Esophagus muscularis mucosa (tissue), 4 donors: Measurements from ENCODE around the gene CNPY3. TPM values are rescaled to one million over a fixed set of nuclear protein-coding genes. Genes with fewer than 3 reads are reported as not detected.

Experiments
- DNase-seq: peaks from one replicate; pipeline ENCODE4 v3.0.0-alpha.2; 2017; ENCODE audit errors: extremely low spot score
- H3K27ac ChIP-seq, 4 donors: fragments of 200-600 bp; sonication (generic); replicated peaks in 1 of 4; 1 replicate in 3 of 4; 2 replicates in 1 of 4; pipeline ENCODE4 v1.5.1; 2016 to 2019; ENCODE audit warnings: mild to moderate bottlenecking in 1 of 4
- H3K27me3 ChIP-seq, 4 donors: fragments of 200-600 bp; sonication (generic); one replicate each; pipeline versions ENCODE4 v1.5.1 to v1.6.0; 2016 to 2019
- H3K36me3 ChIP-seq, 4 donors: fragments of 200-600 bp; sonication (generic); one replicate each; pipeline ENCODE4 v1.5.1; 2016 to 2019
- H3K4me1 ChIP-seq, 4 donors: fragments of 200-600 bp; sonication (generic); one replicate each; pipeline ENCODE4 v1.5.1; 2016 to 2019
- H3K4me3 ChIP-seq, 4 donors: fragments of 200-600 bp; sonication (generic); 1 replicate in 2 of 4; 2 replicates in 2 of 4; pipeline ENCODE4 v1.5.1; 2016 to 2019; ENCODE audit warnings: mild to moderate bottlenecking in 4 of 4, moderate library complexity in 1 of 4
- H3K9me3 ChIP-seq, 4 donors: fragments of 200-600 bp; sonication (generic); 1 replicate in 3 of 4; 2 replicates in 1 of 4; pipeline ENCODE4 v1.5.1; 2016 to 2019
- EP300 ChIP-seq: sonication (generic); formaldehyde crosslinking; IDR thresholded peaks from one replicate; pipeline ENCODE4 v1.6.1; 2017; ENCODE audit warnings: antibody characterized with exemption
- POLR2A ChIP-seq: fragments of 450-650 bp; IDR thresholded peaks from one replicate; pipeline ENCODE4 v1.6.1; 2017; ENCODE audit warnings: antibody characterized with exemption, moderate library complexity, mild to moderate bottlenecking, low read depth
- POLR2AphosphoS5 ChIP-seq, 2 donors: sonication (generic); formaldehyde crosslinking; IDR thresholded peaks; one replicate each; pipeline ENCODE4 v1.6.1; 2017; ENCODE audit warnings: antibody characterized with exemption in 2 of 2
- WGBS: methylation state at CpG from one replicate; pipeline ENCODE4 v1.1.5; 2018; 5-methylcytosine and 5-hydroxymethylcytosine counted together
- intact Hi-C: fragments of 100-400 bp; cut with DNase I; formaldehyde crosslinking; loops from one replicate; pipeline ENCODE4 v1.15.1; 2023
- total RNA-seq, 4 donors: library from RNA; depleted of rRNA; stranded (reverse); fragments of >200 nt; gene quantifications; one replicate each; pipeline versions ENCODE4 v1.1.0 to v1.2.1, GENCODE V29; 2016
- TF ChIP-seq, protein P1 (sequence below), 3 experiments: fragments of 200-600 bp in 2 of 3; fragments of 450-650 bp in 1 of 3; sonication (generic) in 2 of 3; IDR thresholded peaks; one replicate each; pipeline ENCODE4 v1.5.1; 2017 to 2019; ENCODE audit warnings: antibody characterized with exemption in 3 of 3, mild to moderate bottlenecking in 2 of 3, moderate library complexity in 1 of 3

The CNPY3 gene
- total RNA-seq, 4 donors from 2014 or later: 24.5 to 39.6 (median 34.3) TPM

DNA sequence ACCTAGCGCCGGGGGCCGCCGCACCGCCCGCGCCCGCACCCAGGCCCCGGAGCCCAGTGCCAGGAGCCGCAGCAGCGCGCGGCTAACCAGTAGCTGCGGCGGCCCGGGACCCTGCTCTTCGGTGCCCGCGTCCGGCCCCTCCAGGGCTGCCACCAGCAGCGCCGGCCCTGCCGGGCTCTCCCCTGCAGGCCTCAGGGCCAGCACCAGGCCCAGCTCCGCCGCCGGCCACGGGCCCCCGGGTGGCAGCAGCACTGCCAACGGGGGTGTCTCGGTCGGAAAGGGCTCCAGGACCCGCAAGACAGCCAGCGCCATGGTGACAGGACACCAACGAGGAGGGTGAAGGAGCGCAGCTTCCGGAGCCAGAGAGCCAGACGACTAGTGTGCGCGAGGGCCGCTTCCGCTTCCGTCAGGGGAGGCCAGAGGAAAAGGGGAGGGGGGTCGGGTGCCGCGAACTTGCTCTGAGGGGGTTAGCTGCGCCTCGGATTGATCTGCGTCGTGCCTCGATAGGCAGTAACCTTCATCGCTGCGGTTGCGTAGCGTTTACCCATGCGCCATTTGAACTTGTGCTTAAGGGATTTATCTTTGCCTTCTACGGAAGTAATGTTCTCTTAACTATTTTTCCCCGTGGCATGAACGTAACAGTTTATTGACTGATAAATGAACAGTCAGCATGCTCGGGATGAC is 49.7 kb downstream of the CNPY3 start, which contains the start of gene PEX6:
TSS of gene PEX6 (minus strand) at position 343 of the 684 bp plus-strand sequence. CDS start at position 312, 31 bp downstream.
- H3K27me3 ChIP-seq: no peaks in the 10 kb centered on the region
- peak; percentile 50 to 85 for TF ChIP-seq POLR2AphosphoS5 (IDR thresholded peaks at IDR 0.05)
- TF ChIP-seq, protein P1, sequence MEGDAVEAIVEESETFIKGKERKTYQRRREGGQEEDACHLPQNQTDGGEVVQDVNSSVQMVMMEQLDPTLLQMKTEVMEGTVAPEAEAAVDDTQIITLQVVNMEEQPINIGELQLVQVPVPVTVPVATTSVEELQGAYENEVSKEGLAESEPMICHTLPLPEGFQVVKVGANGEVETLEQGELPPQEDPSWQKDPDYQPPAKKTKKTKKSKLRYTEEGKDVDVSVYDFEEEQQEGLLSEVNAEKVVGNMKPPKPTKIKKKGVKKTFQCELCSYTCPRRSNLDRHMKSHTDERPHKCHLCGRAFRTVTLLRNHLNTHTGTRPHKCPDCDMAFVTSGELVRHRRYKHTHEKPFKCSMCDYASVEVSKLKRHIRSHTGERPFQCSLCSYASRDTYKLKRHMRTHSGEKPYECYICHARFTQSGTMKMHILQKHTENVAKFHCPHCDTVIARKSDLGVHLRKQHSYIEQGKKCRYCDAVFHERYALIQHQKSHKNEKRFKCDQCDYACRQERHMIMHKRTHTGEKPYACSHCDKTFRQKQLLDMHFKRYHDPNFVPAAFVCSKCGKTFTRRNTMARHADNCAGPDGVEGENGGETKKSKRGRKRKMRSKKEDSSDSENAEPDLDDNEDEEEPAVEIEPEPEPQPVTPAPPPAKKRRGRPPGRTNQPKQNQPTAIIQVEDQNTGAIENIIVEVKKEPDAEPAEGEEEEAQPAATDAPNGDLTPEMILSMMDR (IDR thresholded peaks at IDR 0.05): no peak
- peaks cover 27 to 52% (median 46%) of the 10 kb centered on the region in 4 donors for H3K4me1 ChIP-seq
- H3K9me3 ChIP-seq: no peaks in the 10 kb centered on the region
- H3K36me3 ChIP-seq: peaks cover 0 to 3% (median 2%) of the 10 kb centered on the region in 4 donors
- H3K4me3 ChIP-seq: peak within 1 kb of the TSS; percentile 82 to 88 (median 84)
- 0% methylated on average over 20 of the region's 59 CpGs for WGBS
- intact Hi-C loops: no loop called here
- H3K27ac ChIP-seq: peak within 1 kb of the TSS; percentile 87 to 95 (median 89)
- peak; percentile 94 for DNase-seq

DNA sequence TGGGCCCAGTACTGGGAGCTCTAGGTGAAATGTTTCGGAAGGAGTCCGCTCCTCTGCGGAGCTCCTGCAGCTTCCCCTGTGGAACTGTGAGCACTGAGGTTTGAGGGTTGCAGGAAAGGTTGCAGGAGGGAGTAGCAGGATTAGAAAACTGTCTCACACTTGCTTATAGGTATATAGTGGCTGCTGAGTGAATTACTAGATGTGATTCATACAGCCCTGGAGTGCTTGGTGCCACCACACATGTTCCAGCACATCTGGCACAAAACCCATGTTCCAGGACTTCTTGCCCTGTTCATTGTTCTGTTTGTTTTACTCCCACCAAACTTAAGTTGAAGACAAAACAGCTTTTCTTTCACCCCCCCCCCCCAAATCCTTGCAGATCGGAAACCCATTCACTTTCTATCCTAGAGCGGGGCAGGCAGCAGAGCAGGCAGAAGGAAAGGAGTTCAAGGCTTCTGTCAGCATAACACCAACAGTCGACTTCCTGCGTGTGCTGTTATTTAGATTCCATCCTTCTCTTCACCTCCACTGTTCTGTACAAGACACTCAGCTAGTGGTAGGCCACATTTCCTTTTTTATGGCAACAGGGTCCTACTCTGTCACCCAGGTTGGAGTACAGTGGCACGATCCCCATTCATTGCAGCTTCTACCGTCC is 50.4 kb downstream of the CNPY3 start:
- Histone ChIP-seq H3K4me3 (peak overlapping the region; percentile 82 to 88 (median 84)), H3K27ac (peak overlapping the region; percentile 87 to 95 (median 89)), H3K4me1 (peaks cover 27 to 52% (median 46%) of the 10 kb centered on the region in 4 donors), H3K36me3 (peaks cover 0 to 3% (median 0%) of the 10 kb centered on the region in 4 donors), H3K27me3 (no peaks in the 10 kb centered on the region), H3K9me3 (no peaks in the 10 kb centered on the region)
- TF ChIP-seq POLR2A (no peak), EP300 (no peak), POLR2AphosphoS5 (IDR thresholded peaks at IDR 0.05) (no peak)
- TF ChIP-seq, protein P1 (IDR thresholded peaks at IDR 0.05): no peak
- DNase-seq: no peak
- WGBS: 34% methylated on average over 9 of the region's 9 CpGs
- intact Hi-C loops: no loop called here

DNA sequence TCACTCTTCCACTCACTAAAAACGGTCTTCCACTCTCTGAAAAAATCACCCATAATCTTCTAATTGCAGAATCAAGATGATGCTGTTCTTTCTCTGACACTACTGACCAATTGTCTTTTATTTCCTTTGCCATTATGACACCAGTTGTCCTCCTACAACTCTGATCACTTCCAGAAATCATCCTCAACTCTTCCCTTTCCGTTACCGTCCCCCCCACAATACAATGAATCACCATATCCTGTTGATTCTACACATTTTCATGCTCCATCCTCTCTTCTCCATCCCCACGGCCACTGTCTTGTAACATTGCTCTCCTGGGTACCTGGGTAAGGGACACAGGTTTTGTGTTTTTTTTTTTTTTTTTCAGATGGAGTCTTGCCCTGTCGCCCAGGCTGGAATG is 52.6 kb downstream of the CNPY3 start:
- Histone ChIP-seq H3K9me3 (no peaks in the 10 kb centered on the region), H3K4me1 (peaks cover 45 to 64% (median 55%) of the 10 kb centered on the region in 4 donors), H3K36me3 (peaks cover 0 to 3% (median 0%) of the 10 kb centered on the region in 4 donors), H3K27me3 (no peaks in the 10 kb centered on the region), H3K27ac (no peak overlapping the region), H3K4me3 (no peak overlapping the region)
- intact Hi-C loops: no loop called here
- TF ChIP-seq POLR2A (no peak), EP300 (no peak), POLR2AphosphoS5 (IDR thresholded peaks at IDR 0.05) (no peak)
- TF ChIP-seq, protein P1 (IDR thresholded peaks at IDR 0.05): no peak
- DNase-seq: no peak
- WGBS: 84% methylated on average over 5 of the region's 5 CpGs

DNA sequence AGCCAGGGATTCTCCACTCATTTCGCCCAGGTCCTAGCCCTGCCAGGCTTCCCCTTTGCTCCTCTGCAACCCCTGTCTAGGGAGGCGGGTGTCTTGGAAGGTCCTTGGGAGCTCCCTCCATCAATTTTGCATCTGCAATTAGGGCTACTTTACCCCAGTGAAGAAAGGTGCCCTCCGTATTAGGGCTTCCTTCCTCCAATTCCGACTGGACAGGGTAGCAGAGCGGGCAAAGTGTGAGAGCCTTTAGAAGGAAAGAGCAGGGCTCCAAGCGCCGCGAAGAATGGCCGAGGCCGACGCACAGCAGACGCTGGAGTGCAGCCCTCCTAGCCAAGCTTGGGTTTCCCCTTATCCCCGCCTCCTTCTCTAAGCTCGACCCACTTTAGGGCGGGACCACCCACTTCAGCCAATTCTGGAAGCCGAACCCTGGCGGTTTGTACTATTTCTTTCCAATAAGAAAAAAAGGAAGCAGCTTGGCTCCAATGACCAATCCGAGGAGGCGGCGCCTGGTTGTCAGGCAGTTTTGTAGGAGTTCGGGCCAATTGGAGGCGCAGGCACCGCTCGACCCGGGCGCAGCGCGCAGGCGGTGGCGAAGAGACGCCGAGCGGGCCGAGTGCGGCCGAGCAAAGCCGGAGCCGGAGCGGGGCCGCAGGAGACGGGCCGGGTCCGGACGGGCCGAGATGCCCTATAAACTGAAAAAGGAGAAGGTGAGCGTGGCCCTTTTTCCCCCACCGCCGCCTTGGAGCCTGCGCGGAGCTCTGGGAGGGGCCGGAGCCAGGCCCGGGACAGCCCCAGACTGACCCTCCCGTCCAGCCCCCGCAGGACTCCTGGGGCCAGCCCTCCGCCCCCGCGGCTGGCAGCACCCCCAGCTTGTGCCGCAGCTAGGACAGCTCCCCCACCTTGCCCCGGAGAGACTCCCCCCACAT is 55.0 kb downstream of the CNPY3 start, which contains the start of gene PPP2R5D:
TSS of gene PPP2R5D (plus strand) at position 570 of the 923 bp plus-strand sequence. CDS start at position 678, 108 bp downstream.
- TF ChIP-seq, protein P1 (IDR thresholded peaks at IDR 0.05): no peak
- peak; percentile 91 to 95 for TF ChIP-seq POLR2AphosphoS5 (IDR thresholded peaks at IDR 0.05)
- no peak for TF ChIP-seq EP300
- no peak for TF ChIP-seq POLR2A
- peaks cover 2 to 4% (median 3%) of the 10 kb centered on the region in 4 donors for H3K36me3 ChIP-seq
- no peaks in the 10 kb centered on the region for H3K27me3 ChIP-seq
- WGBS: 1% methylated on average over 46 of the region's 59 CpGs
- H3K4me1 ChIP-seq: peaks cover 49 to 70% (median 61%) of the 10 kb centered on the region in 4 donors
- no peaks in the 10 kb centered on the region for H3K9me3 ChIP-seq
- H3K4me3 ChIP-seq: peak within 1 kb of the TSS; percentile 83 to 96 (median 91)
- intact Hi-C loops: no loop called here
- DNase-seq: peak; percentile 99
- H3K27ac ChIP-seq: peak within 1 kb of the TSS; percentile 91 to 95 (median 92)
